Neural progenitor cell (in vitro differentiated cells): ENCODE results near the gene LRRC75A. TPM values are rescaled to one million over a fixed set of nuclear protein-coding genes. Genes with fewer than 3 reads are reported as not detected.

Experiments
- DNase-seq: peaks from one replicate; pipeline ENCODE4 v3.0.0-alpha.2; 2016; ENCODE audit warnings: low spot score
- H2AFZ ChIP-seq: fragments of 200-600 bp; sonication (generic); replicated peaks from 2 replicates; pipeline ENCODE4 v1.6.1; 2016; ENCODE audit warnings: antibody characterized with exemption
- H3F3A ChIP-seq: fragments of 200-600 bp; sonication (generic); 2 replicates; pipeline ENCODE4 v1.6.1; 2016; ENCODE audit warnings: antibody characterized with exemption, low read depth
- H3K27ac ChIP-seq: fragments of 200-600 bp; sonication (generic); 2 replicates; pipeline ENCODE4 v1.5.1; 2016; ENCODE audit warnings: mild to moderate bottlenecking
- H3K27me3 ChIP-seq: fragments of 200-600 bp; sonication (generic); 2 replicates; pipeline ENCODE4 v1.6.1; 2016; ENCODE audit warnings: mild to moderate bottlenecking, moderate library complexity
- H3K36me3 ChIP-seq: fragments of 200-600 bp; sonication (generic); 2 replicates; pipeline ENCODE4 v1.5.1; 2016
- H3K4me1 ChIP-seq: fragments of 200-600 bp; sonication (generic); 2 replicates; pipeline ENCODE4 v1.6.1; 2016; ENCODE audit warnings: mixed run types
- H3K4me2 ChIP-seq: fragments of 200-600 bp; sonication (generic); 2 replicates; pipeline ENCODE4 v1.6.1; 2016
- H3K4me3 ChIP-seq: fragments of 200-600 bp; sonication (generic); 2 replicates; pipeline ENCODE4 v1.5.1; 2016
- H3K79me2 ChIP-seq: fragments of 200-600 bp; sonication (generic); 2 replicates; pipeline ENCODE4 v1.6.1; 2016; ENCODE audit warnings: low read depth
- H3K9ac ChIP-seq: fragments of 200-600 bp; sonication (generic); 2 replicates; pipeline ENCODE4 v1.6.1; 2016
- H3K9me3 ChIP-seq: fragments of 200-600 bp; sonication (generic); 2 replicates; pipeline ENCODE4 v1.5.1; 2016; ENCODE audit warnings: low read depth
- H4K20me1 ChIP-seq: fragments of 200-600 bp; sonication (generic); 2 replicates; pipeline ENCODE4 v1.6.1; 2016; ENCODE audit warnings: low read depth
- H3K27ac Mint-ChIP-seq: 3 replicates; pipeline ENCODE4 v1.8.0; 2021; ENCODE audit warnings: mixed read lengths
- H3K27me3 Mint-ChIP-seq: 2 replicates; pipeline ENCODE4 v1.8.0; 2022; ENCODE audit warnings: low read depth, mild to moderate bottlenecking, inconsistent platforms, moderate library complexity, mixed read lengths; ENCODE audit not compliant: insufficient read depth
- H3K36me3 Mint-ChIP-seq: 3 replicates; pipeline ENCODE4 v1.8.0; 2021; ENCODE audit warnings: mixed read lengths
- H3K4me1 Mint-ChIP-seq: 3 replicates; pipeline ENCODE4 v1.8.0; 2021; ENCODE audit warnings: mixed read lengths
- H3K4me3 Mint-ChIP-seq: 3 replicates; pipeline ENCODE4 v1.8.0; 2021; ENCODE audit warnings: mild to moderate bottlenecking, moderate library complexity, mixed read lengths
- H3K9me3 Mint-ChIP-seq: 3 replicates; pipeline ENCODE4 v1.8.0; 2020; ENCODE audit warnings: mixed read lengths
- EZH2 ChIP-seq: fragments of 200-600 bp; sonication (generic); IDR thresholded peaks from 2 replicates; pipeline ENCODE4 v1.6.1; 2017; ENCODE audit warnings: antibody characterized with exemption, mild to moderate bottlenecking, moderate library complexity
- EZH2phosphoT487 ChIP-seq: fragments of 200-600 bp; sonication (generic); IDR thresholded peaks from 2 replicates; pipeline ENCODE4 v1.6.1; 2017; ENCODE audit warnings: antibody characterized with exemption
- total RNA-seq: library from RNA; depleted of rRNA; stranded (reverse); fragments of >200 nt; gene quantifications from 2 replicates; pipeline ENCODE4 v1.2.3, GENCODE V29; 2015; ENCODE audit warnings: low replicate concordance
- TF ChIP-seq, protein P1 (sequence below): fragments of 200-600 bp; sonication (generic); IDR thresholded peaks from 2 replicates; pipeline ENCODE4 v1.5.1; 2017; ENCODE audit warnings: antibody characterized with exemption, mild to moderate bottlenecking

The LRRC75A gene
- total RNA-seq, 1 donor from 2014 or later: 4.0 TPM

- H3K9me3 Mint-ChIP-seq: no peaks in the 10 kb centered on the region
- peaks cover 28% of the 10 kb centered on the region for H3K27me3 Mint-ChIP-seq
- Histone ChIP-seq H3K9ac (no peak overlapping the region), H3F3A (peaks cover 45% of the 10 kb centered on the region), H3K79me2 (no peaks in the 10 kb centered on the region), H3K36me3 (no peaks in the 10 kb centered on the region), H4K20me1 (peaks cover 4% of the 10 kb centered on the region), H3K4me1 (peaks cover 41% of the 10 kb centered on the region), H3K27ac (no peak overlapping the region), H3K4me2 (no peak overlapping the region), H3K4me3 (no peak overlapping the region), H3K27me3 (peaks cover 53% of the 10 kb centered on the region), H3K9me3 (no peaks in the 10 kb centered on the region), H2AFZ (no peak overlapping the region)
- peaks cover 1% of the 10 kb centered on the region for H3K36me3 Mint-ChIP-seq
- peak overlapping the region; percentile 9 for H3K27ac Mint-ChIP-seq
- H3K4me3 Mint-ChIP-seq: peak overlapping the region; percentile 44
- TF ChIP-seq EZH2phosphoT487 (no peak), EZH2 (no peak)
- TF ChIP-seq, protein P1, sequence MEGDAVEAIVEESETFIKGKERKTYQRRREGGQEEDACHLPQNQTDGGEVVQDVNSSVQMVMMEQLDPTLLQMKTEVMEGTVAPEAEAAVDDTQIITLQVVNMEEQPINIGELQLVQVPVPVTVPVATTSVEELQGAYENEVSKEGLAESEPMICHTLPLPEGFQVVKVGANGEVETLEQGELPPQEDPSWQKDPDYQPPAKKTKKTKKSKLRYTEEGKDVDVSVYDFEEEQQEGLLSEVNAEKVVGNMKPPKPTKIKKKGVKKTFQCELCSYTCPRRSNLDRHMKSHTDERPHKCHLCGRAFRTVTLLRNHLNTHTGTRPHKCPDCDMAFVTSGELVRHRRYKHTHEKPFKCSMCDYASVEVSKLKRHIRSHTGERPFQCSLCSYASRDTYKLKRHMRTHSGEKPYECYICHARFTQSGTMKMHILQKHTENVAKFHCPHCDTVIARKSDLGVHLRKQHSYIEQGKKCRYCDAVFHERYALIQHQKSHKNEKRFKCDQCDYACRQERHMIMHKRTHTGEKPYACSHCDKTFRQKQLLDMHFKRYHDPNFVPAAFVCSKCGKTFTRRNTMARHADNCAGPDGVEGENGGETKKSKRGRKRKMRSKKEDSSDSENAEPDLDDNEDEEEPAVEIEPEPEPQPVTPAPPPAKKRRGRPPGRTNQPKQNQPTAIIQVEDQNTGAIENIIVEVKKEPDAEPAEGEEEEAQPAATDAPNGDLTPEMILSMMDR: no peak
- DNase-seq: no peak
- peaks cover 73% of the 10 kb centered on the region for H3K4me1 Mint-ChIP-seq
Measured at GRCh38 chr17:16488968-16489337, 3.0 kb downstream of the LRRC75A start.

DNA sequence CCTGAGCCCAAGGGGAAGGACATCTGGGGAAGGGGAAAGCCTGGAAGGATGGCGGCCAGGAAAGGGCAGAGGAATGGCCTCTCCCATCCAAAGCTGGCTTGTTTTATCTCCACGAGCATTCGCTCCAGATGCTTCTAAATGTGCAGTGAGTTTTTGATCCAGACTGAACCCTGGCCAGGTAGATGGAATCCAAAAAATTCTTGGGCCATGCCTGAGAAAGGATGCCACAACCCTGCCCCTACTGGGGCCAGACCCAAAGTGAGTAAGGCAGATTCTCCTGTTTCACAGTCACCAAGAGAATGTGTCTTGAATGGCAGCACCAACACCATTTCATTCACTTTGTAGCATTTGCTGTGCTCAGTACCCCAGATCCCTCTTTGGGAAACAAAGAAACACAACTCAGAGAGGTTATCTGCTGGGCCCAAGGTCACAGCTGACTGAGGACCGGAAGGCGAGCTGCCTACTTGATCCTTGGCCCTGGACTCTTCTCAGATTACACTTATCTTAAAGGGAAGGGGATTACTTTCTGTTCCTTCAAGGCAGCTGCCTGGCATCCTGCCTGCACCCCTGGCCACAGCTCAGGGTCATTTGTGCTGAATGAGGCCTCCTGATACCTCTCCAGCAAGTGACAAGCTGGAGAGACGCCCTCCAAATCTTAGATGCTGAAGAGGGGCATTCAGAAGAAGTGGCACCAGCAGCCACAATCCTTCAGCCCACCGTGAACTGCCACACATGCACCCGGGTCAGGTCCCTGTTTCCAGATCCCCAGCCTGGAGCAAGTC lies 3.6 kb downstream of the LRRC75A start:
- H2AFZ ChIP-seq: no peak overlapping the region
- peaks cover 77% of the 10 kb centered on the region for H3K4me1 Mint-ChIP-seq
- no peak for DNase-seq
- H3K4me3 Mint-ChIP-seq: peak overlapping the region; percentile 44
- no peak overlapping the region for H3K9ac ChIP-seq
- peaks cover 3% of the 10 kb centered on the region for H3K79me2 ChIP-seq
- peaks cover 23% of the 10 kb centered on the region for H3K27me3 Mint-ChIP-seq
- H3K4me2 ChIP-seq: no peak overlapping the region
- no peaks in the 10 kb centered on the region for H3K36me3 ChIP-seq
- H3K4me3 ChIP-seq: no peak overlapping the region
- H3K27ac ChIP-seq: no peak overlapping the region
- peaks cover 44% of the 10 kb centered on the region for H3K4me1 ChIP-seq
- peaks cover 49% of the 10 kb centered on the region for H3F3A ChIP-seq
- H3K27me3 ChIP-seq: peaks cover 47% of the 10 kb centered on the region
- no peaks in the 10 kb centered on the region for H3K9me3 Mint-ChIP-seq
- TF ChIP-seq EZH2: no peak
- TF ChIP-seq, protein P1: no peak
- TF ChIP-seq EZH2phosphoT487: no peak
- peak overlapping the region; percentile 9 for H3K27ac Mint-ChIP-seq
- H3K36me3 Mint-ChIP-seq: peaks cover 1% of the 10 kb centered on the region
- no peaks in the 10 kb centered on the region for H3K9me3 ChIP-seq
- peaks cover 4% of the 10 kb centered on the region for H4K20me1 ChIP-seq

- no peak overlapping the region for H2AFZ ChIP-seq
- Mint-ChIP-seq H3K9me3 (no peaks in the 10 kb centered on the region), H3K4me3 (peak overlapping the region; percentile 64), H3K27ac (peak overlapping the region; percentile 98), H3K27me3 (peaks cover 13% of the 10 kb centered on the region), H3K36me3 (no peaks in the 10 kb centered on the region), H3K4me1 (peaks cover 76% of the 10 kb centered on the region)
- H3K9me3 ChIP-seq: no peaks in the 10 kb centered on the region
- H3K27me3 ChIP-seq: peaks cover 35% of the 10 kb centered on the region
- no peak overlapping the region for H3K9ac ChIP-seq
- H3K27ac ChIP-seq: no peak overlapping the region
- no peak overlapping the region for H3K4me3 ChIP-seq
- peaks cover 4% of the 10 kb centered on the region for H3K79me2 ChIP-seq
- DNase-seq: peak; percentile 56
- H4K20me1 ChIP-seq: peaks cover 4% of the 10 kb centered on the region
- no peaks in the 10 kb centered on the region for H3K36me3 ChIP-seq
- H3K4me2 ChIP-seq: peak overlapping the region; percentile 35
- peaks cover 41% of the 10 kb centered on the region for H3K4me1 ChIP-seq
- peaks cover 39% of the 10 kb centered on the region for H3F3A ChIP-seq
- TF ChIP-seq EZH2 (no peak), EZH2phosphoT487 (no peak)
- TF ChIP-seq, protein P1: no peak
Measured at GRCh38 chr17:16486373-16487250, 5.4 kb downstream of the LRRC75A start.
